ENCODE data around the gene LILRB5. TPM values are rescaled to one million over a fixed set of nuclear protein-coding genes. Genes with fewer than 3 reads are reported as not detected.
"Not testable (repeated sequence)": the region's sequence is repeated elsewhere in the genome, so short reads cannot be mapped to it uniquely, and the experiment has no call there.

The LILRB5 gene
- total and polyA plus RNA-seq, 4 donors: 2.2 to 5.8 (median 3.5) TPM

- no peaks in the 10 kb centered on the region for H3K36me3 ChIP-seq (ENCODE audit: control insufficient read depth in 4 of 4, insufficient read depth in 4 of 4, low read length in 4 of 4)
- no peak for TF ChIP-seq CTCF (IDR thresholded peaks at IDR 0.05; ENCODE audit: control extremely low read depth, extremely low read depth)
- 43 to 51% methylated on average over 8 of the region's 8 CpGs for WGBS, 2 donors
- H3K27ac ChIP-seq (ENCODE audit: low read depth in 1 of 2, low read length in 1 of 2): peak overlapping the region in 1 of 2 donors; percentile 32
- H3K4me1 ChIP-seq (ENCODE audit: control insufficient read depth in 5 of 5, insufficient read depth in 5 of 5, low read length in 5 of 5): peaks cover 0 to 2% (median 0%) of the 10 kb centered on the region in 5 donors
- peak; percentile 69 for ATAC-seq (ENCODE audit: insufficient read depth, low FRiP score)
- no peaks in the 10 kb centered on the region for H3K9me3 ChIP-seq (ENCODE audit: control insufficient read depth in 4 of 4, insufficient read depth in 3 of 4, low read length in 3 of 4)
- DNase-seq: peak in 2 of 3 donors; percentile 15 to 26
- H3K9ac ChIP-seq (ENCODE audit: insufficient read depth in 1 of 2, low read length in 2 of 2): no peak overlapping the region
- H3K27me3 ChIP-seq (ENCODE audit: control insufficient read depth in 3 of 3, insufficient read depth in 3 of 3, low read length in 2 of 3): peaks cover 0 to 6% (median 0%) of the 10 kb centered on the region in 3 donors
- no peak overlapping the region for H3K4me3 ChIP-seq
Observed at GRCh38 chr19:54248016-54248601, 9.0 kb downstream of the LILRB5 start.

- ATAC-seq (ENCODE audit: insufficient read depth, low FRiP score): no peak
- 79 to 81% methylated on average over 20 of the region's 20 CpGs for WGBS, 2 donors
- Histone ChIP-seq H3K9ac (ENCODE audit: insufficient read depth in 1 of 2, low read length in 2 of 2) (no peak overlapping the region), H3K36me3 (ENCODE audit: control insufficient read depth in 4 of 4, insufficient read depth in 4 of 4, low read length in 4 of 4) (no peaks in the 10 kb centered on the region), H3K27ac (ENCODE audit: low read depth in 1 of 2, low read length in 1 of 2) (peak overlapping the region in 1 of 2 donors; percentile 34), H3K4me3 (no peak overlapping the region), H3K9me3 (ENCODE audit: control insufficient read depth in 4 of 4, insufficient read depth in 3 of 4, low read length in 3 of 4) (no peaks in the 10 kb centered on the region), H3K4me1 (ENCODE audit: control insufficient read depth in 5 of 5, insufficient read depth in 5 of 5, low read length in 5 of 5) (peaks cover 0 to 2% (median 0%) of the 10 kb centered on the region in 5 donors), H3K27me3 (ENCODE audit: control insufficient read depth in 3 of 3, insufficient read depth in 3 of 3, low read length in 2 of 3) (peaks cover 0 to 6% (median 0%) of the 10 kb centered on the region in 3 donors)
- DNase-seq: no peak
- no peak for TF ChIP-seq CTCF (IDR thresholded peaks at IDR 0.05; ENCODE audit: control extremely low read depth, extremely low read depth)
Observed at GRCh38 chr19:54247106-54247930, 9.8 kb downstream of the LILRB5 start.

GRCh38 chr19:54245936-54246335 is 11.1 kb downstream of the LILRB5 start:
- Histone ChIP-seq H3K4me3 (no peak overlapping the region), H3K27me3 (ENCODE audit: control insufficient read depth in 3 of 3, insufficient read depth in 3 of 3, low read length in 2 of 3) (peaks cover 0 to 6% (median 0%) of the 10 kb centered on the region in 3 donors), H3K4me1 (ENCODE audit: control insufficient read depth in 5 of 5, insufficient read depth in 5 of 5, low read length in 5 of 5) (peaks cover 0 to 2% (median 0%) of the 10 kb centered on the region in 5 donors), H3K36me3 (ENCODE audit: control insufficient read depth in 4 of 4, insufficient read depth in 4 of 4, low read length in 4 of 4) (no peaks in the 10 kb centered on the region), H3K9me3 (ENCODE audit: control insufficient read depth in 4 of 4, insufficient read depth in 3 of 4, low read length in 3 of 4) (no peaks in the 10 kb centered on the region), H3K9ac (ENCODE audit: insufficient read depth in 1 of 2, low read length in 2 of 2) (no peak overlapping the region), H3K27ac (ENCODE audit: low read depth in 1 of 2, low read length in 1 of 2) (no peak overlapping the region)
- no peak for TF ChIP-seq CTCF (IDR thresholded peaks at IDR 0.05; ENCODE audit: control extremely low read depth, extremely low read depth)
- 52 to 69% methylated on average over 3 of the region's 3 CpGs for WGBS, 2 donors
- ATAC-seq (ENCODE audit: insufficient read depth, low FRiP score) (no peak), DNase-seq (no peak)

GRCh38 chr19:54243809-54244208 is 13.3 kb downstream of the LILRB5 start:
- not testable (repeated sequence) for H3K27me3 ChIP-seq (ENCODE audit: control insufficient read depth in 3 of 3, insufficient read depth in 3 of 3, low read length in 2 of 3); H3K27ac ChIP-seq (ENCODE audit: low read depth in 1 of 2, low read length in 1 of 2); H3K4me1 ChIP-seq (ENCODE audit: control insufficient read depth in 5 of 5, insufficient read depth in 5 of 5, low read length in 5 of 5)

GRCh38 chr19:54242646-54243045 is 14.4 kb downstream of the LILRB5 start, which contains the start of gene LILRA6:
Gene LILRA6, minus strand, starts transcription at chr19:54242790.
- 13 to 56% methylated on average over 2 to 6 of the region's 6 CpGs for WGBS, 2 donors
- ATAC-seq (ENCODE audit: insufficient read depth, low FRiP score): peak; percentile 56
- not testable (repeated sequence) for H3K4me1 ChIP-seq (ENCODE audit: control insufficient read depth in 5 of 5, insufficient read depth in 5 of 5, low read length in 5 of 5); H3K36me3 ChIP-seq (ENCODE audit: control insufficient read depth in 4 of 4, insufficient read depth in 4 of 4, low read length in 4 of 4); H3K9ac ChIP-seq (ENCODE audit: insufficient read depth in 1 of 2, low read length in 2 of 2); DNase-seq; H3K27me3 ChIP-seq (ENCODE audit: control insufficient read depth in 3 of 3, insufficient read depth in 3 of 3, low read length in 2 of 3); H3K9me3 ChIP-seq (ENCODE audit: control insufficient read depth in 4 of 4, insufficient read depth in 3 of 4, low read length in 3 of 4); H3K27ac ChIP-seq (ENCODE audit: low read depth in 1 of 2, low read length in 1 of 2); H3K4me3 ChIP-seq

More at GRCh38 chr19:54243809-54244208, 13.3 kb downstream of the LILRB5 start:
- H3K9ac ChIP-seq (ENCODE audit: insufficient read depth in 1 of 2, low read length in 2 of 2); H3K9me3 ChIP-seq (ENCODE audit: control insufficient read depth in 4 of 4, insufficient read depth in 3 of 4, low read length in 3 of 4); ATAC-seq (ENCODE audit: insufficient read depth, low FRiP score); H3K4me3 ChIP-seq; DNase-seq; H3K36me3 ChIP-seq (ENCODE audit: control insufficient read depth in 4 of 4, insufficient read depth in 4 of 4, low read length in 4 of 4): not testable (repeated sequence)
- 37% methylated on average over 5 of the region's 8 CpGs; no CpG with 5 or more reads in 1 of the 2 donors for WGBS, 2 donors

Data from lung (tissue), 12 donors.